AG04450 (cell line): ENCODE results near the gene CRYBG3. TPM values are rescaled to one million over a fixed set of nuclear protein-coding genes. Genes with fewer than 3 reads are reported as not detected.
A peak's percentile ranks its signal among the peaks of the same experiment; 100 is the strongest.

Source experiments
- CTCF ChIA-PET: fragments of 300-600, 350-600 bp; formaldehyde crosslinking; extraction: SDS; loops from one replicate; lab custom pipeline; 2022; ENCODE audit warnings: antibody characterized with exemption, inconsistent platforms; lab: Charles Lee
- POLR2A ChIA-PET: fragments of 350-600 bp; formaldehyde crosslinking; extraction: SDS; loops from one replicate; lab custom pipeline; 2021; ENCODE audit warnings: antibody characterized with exemption, inconsistent platforms; lab: Yijun Ruan, JAX
- DNase-seq: peaks from one replicate; pipeline ENCODE4 v3.0.0-alpha.2; 2011; ENCODE audit warnings: low read depth, low spot score
- H3K27ac ChIP-seq: one replicate; pipeline ENCODE4 v1.5.1; 2012; ENCODE audit warnings: low read depth, low read length, control low read depth
- H3K27me3 ChIP-seq: one replicate; pipeline ENCODE4 v1.6.0; 2012; ENCODE audit warnings: low read length; ENCODE audit not compliant: control insufficient read depth, insufficient read depth
- H3K4me3 ChIP-seq: 2 replicates; pipeline ENCODE4 v1.5.1; 2011; ENCODE audit warnings: mild to moderate bottlenecking, low read depth, low read length, control low read depth
- H3K9me3 ChIP-seq: 2 replicates; pipeline ENCODE4 v1.5.1; 2012; ENCODE audit warnings: low read length; ENCODE audit not compliant: control insufficient read depth, insufficient read depth
- polyA minus RNA-seq: library from RNA; depleted of rRNA, polyadenylated mRNA; stranded (reverse); fragments of >200 nt; gene quantifications from 2 replicates; pipeline ENCODE4 v1.2.3, GENCODE V29; 2011; rRNA and poly(A)+ RNA removed
- polyA plus RNA-seq: library from polyadenylated mRNA; depleted of rRNA; stranded (reverse); fragments of >200 nt; gene quantifications from 2 replicates; pipeline ENCODE4 v1.2.3, GENCODE V29; 2011; rRNA removed
- TF ChIP-seq, protein P1 (sequence below): IDR thresholded peaks from 2 replicates; pipeline ENCODE4 v1.5.1; 2011; ENCODE audit warnings: low read depth, low read length, control low read depth, inconsistent platforms

Gene CRYBG3
- polyA plus RNA-seq (7.4 and 9.9 TPM in 2 replicates), polyA minus RNA-seq (11.8 and 20.9 TPM in 2 replicates)

DNA sequence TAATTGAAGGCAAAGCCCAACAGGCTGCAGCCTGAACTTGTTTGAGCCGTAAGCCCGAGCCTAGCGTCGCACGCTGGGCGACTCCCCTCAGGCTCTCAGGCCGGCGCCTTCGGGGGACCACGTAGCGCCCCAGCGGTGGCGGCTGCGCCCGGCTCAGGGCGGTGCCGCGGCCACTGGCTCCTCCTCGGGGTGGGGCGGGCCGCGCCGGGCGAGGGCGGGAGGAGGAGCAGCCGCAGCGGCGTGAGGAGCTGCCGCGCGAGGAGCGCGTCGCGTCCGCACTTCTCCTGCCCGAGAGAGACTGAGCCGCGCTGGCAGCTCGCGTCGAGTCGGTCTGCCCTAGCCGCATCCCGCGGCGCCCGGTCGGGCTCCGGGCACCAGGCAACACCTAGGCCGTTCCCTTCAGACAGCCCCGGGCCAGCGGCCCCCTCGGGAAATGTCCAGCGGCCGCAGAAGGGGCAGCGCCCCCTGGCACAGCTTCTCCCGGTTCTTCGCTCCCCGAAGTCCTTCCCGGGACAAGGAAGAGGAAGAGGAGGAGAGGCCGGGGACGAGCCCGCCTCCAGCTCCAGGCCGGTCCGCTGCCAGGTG lies at the start of gene CRYBG3:
CRYBG3 (plus strand) TSS at position 238 of the 585 bp plus-strand sequence; CDS start at position 434, 196 bp downstream.
- peak within 1 kb of the TSS; percentile 82 for H3K4me3 ChIP-seq
- peak; percentile 27 for DNase-seq
- TF ChIP-seq, protein P1, sequence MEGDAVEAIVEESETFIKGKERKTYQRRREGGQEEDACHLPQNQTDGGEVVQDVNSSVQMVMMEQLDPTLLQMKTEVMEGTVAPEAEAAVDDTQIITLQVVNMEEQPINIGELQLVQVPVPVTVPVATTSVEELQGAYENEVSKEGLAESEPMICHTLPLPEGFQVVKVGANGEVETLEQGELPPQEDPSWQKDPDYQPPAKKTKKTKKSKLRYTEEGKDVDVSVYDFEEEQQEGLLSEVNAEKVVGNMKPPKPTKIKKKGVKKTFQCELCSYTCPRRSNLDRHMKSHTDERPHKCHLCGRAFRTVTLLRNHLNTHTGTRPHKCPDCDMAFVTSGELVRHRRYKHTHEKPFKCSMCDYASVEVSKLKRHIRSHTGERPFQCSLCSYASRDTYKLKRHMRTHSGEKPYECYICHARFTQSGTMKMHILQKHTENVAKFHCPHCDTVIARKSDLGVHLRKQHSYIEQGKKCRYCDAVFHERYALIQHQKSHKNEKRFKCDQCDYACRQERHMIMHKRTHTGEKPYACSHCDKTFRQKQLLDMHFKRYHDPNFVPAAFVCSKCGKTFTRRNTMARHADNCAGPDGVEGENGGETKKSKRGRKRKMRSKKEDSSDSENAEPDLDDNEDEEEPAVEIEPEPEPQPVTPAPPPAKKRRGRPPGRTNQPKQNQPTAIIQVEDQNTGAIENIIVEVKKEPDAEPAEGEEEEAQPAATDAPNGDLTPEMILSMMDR: peak; percentile 45; the same call in 1 of the 2 replicates
- ChIA-PET POLR2A (interaction anchor here (0.6 to 2.6 kb wide), 6 partner anchors 16 to 149 kb away, joined by 3 to 8 read pairs (median 5); partner anchors contain the start of gene ARL6), CTCF (interaction anchor here (0.7 to 3.9 kb wide), 10 partner anchors 9 to 218 kb away, joined by 3 to 34 read pairs (median 4); no protein-coding TSS in a partner anchor)
- H3K27ac ChIP-seq: peak within 1 kb of the TSS; percentile 72
- H3K27me3 ChIP-seq: no peaks in the 10 kb centered on the region
- H3K9me3 ChIP-seq: no peaks in the 10 kb centered on the region

DNA sequence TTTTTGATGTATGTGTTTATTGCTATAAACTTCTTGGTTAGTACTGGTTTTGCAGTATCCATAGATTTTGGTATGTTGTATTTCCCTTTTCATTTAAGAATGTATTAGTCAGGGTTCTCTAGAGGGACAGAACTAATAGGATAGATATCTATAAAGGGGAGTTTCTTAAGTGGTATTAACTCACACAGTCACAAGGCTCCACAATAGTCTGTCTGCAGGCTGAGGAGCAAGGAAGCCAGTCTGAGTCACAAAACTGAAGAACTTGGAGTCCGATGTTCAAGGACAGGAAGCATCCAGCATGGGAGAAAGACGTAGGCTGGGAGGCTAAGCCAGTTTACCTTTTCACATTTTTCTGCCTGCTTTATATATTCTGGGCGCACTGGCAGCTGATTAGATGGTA lies 48.9 kb upstream of the CRYBG3 start:
- Histone ChIP-seq H3K4me3 (no peak overlapping the region), H3K9me3 (no peaks in the 10 kb centered on the region), H3K27me3 (no peaks in the 10 kb centered on the region), H3K27ac (no peak overlapping the region)
- TF ChIP-seq, protein P1: no peak
- ChIA-PET POLR2A (no interaction called here), CTCF (interaction anchor here (0.6 kb wide), 1 partner anchor 792 kb away, joined by 3 read pairs; no protein-coding TSS in a partner anchor)
- no peak for DNase-seq

DNA sequence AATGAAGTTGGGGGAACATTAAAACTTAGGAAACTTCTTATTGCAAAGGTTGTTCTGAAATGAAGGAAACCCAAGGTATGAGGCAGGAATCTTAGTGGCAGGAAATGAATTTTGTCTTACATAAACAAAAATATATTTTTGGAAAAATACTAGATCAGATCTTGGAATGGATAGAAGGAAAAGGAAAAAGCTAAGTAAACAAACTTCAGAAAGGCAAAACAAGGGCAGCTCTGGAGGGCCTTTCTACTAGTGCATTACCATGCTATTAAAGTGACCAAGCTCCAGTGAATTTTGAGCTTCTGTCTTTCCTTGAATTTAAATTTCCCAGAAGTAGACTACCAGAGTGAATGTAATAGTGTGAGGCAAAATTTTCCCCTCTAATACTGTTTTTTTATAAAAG lies 43.7 kb upstream of the CRYBG3 start:
- no peak overlapping the region for H3K27ac ChIP-seq
- no peaks in the 10 kb centered on the region for H3K27me3 ChIP-seq
- H3K9me3 ChIP-seq: no peaks in the 10 kb centered on the region
- no peak overlapping the region for H3K4me3 ChIP-seq
- TF ChIP-seq, protein P1: no peak
- POLR2A ChIA-PET: no interaction called here
- no peak for DNase-seq
- CTCF ChIA-PET: interaction anchor here (0.7 kb wide), 1 partner anchor 9 kb away, joined by 3 read pairs; no protein-coding TSS in a partner anchor

DNA sequence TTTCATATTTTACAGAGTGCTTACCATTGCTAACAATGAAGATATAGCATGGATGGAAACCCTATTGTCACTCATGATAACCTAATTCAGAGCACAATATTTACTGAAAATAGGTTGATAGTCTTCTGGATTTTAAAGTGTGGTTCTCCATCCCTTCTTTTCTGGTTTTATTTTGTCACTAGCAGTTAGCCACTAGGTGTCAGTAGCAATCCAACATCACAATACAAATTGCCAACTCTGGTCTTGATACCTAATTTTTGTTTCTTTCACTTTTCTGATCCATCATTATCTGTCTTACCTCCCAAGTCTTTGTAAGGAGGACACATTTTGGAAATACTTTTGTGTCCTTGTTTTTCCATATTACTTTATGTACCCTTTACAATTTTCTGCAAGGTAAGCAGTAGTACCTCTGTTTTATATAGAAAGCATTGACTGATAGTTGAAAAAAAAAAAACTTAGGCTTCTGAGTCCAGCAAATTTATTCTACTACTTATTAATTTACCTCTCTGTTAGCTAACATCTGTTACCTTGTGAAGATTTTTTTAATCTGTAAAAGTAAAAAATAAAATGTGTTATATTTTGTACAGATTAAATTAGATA lies 28.3 kb upstream of the CRYBG3 start:
- CTCF ChIA-PET: interaction anchor here (0.6 to 8.6 kb wide), 9 partner anchors 11 to 246 kb away, joined by 3 to 181 read pairs (median 5); no protein-coding TSS in a partner anchor
- Histone ChIP-seq H3K27me3 (no peaks in the 10 kb centered on the region), H3K27ac (no peak overlapping the region), H3K9me3 (no peaks in the 10 kb centered on the region), H3K4me3 (no peak overlapping the region)
- peak; percentile 20 for DNase-seq
- POLR2A ChIA-PET: no interaction called here
- TF ChIP-seq, protein P1: peak; percentile 79

DNA sequence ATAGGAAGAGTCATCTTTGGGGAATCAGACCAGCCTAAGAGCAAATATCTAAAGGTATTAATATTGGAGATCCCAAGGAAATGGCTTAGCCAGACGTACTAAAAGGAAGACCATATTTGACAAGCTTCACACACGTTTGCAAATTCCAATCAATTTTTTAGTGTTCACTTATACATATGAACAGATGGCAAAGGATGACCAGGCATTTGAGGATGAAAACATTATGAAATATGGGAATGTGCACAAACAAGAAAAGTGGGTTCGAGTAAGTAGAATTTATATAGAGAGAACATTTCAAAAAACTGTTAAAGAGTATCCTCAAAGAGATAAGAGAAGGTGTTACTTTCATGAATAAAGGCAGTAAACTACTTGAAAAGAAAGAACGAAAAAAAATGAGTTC lies 25.9 kb upstream of the CRYBG3 start:
- no peak overlapping the region for H3K4me3 ChIP-seq
- CTCF ChIA-PET: interaction anchor here (0.7 to 8.6 kb wide), 2 partner anchors 26 to 228 kb away, joined by 4 to 181 read pairs; partner anchors contain the start of gene CRYBG3
- no peaks in the 10 kb centered on the region for H3K9me3 ChIP-seq
- POLR2A ChIA-PET: no interaction called here
- H3K27me3 ChIP-seq: no peaks in the 10 kb centered on the region
- no peak overlapping the region for H3K27ac ChIP-seq
- no peak for DNase-seq
- TF ChIP-seq, protein P1: no peak
